AG08396 (cell line): ENCODE data around the gene SLC30A3.
"Not testable (repeated sequence)": the region's sequence is repeated elsewhere in the genome, so short reads cannot be mapped to it uniquely, and the experiment has no call there.

ENCODE experiments used
- DNase-seq: peaks from one replicate; pipeline ENCODE4 v3.0.0; 2012; ENCODE audit warnings: low spot score, mixed read lengths

Gene SLC30A3

GRCh38 chr2:27262379-27263286, at the start of gene SLC30A3:
TSS of gene SLC30A3 (minus strand) at chr2:27263047. CDS start at chr2:27262906, 141 bp downstream.
- peak; percentile 89 for DNase-seq

GRCh38 chr2:27312152-27312551, 49.3 kb upstream of the SLC30A3 start:
- no peak for DNase-seq

GRCh38 chr2:27309651-27310050, 46.8 kb upstream of the SLC30A3 start:
- DNase-seq, result no peak

- DNase-seq, result peak; percentile 62
Measured at GRCh38 chr2:27308359-27308881, 45.6 kb upstream of the SLC30A3 start, which contains the start of gene UCN. TSS of gene UCN (minus strand) at chr2:27308445. CDS start at chr2:27307895, 550 bp downstream.

GRCh38 chr2:27307545-27308358, 44.9 kb upstream of the SLC30A3 start:
- peak; percentile 29 for DNase-seq

GRCh38 chr2:27307287-27307544, 44.4 kb upstream of the SLC30A3 start:
- no peak for DNase-seq

GRCh38 chr2:27306573-27307286, 43.9 kb upstream of the SLC30A3 start:
- peak; percentile 25 for DNase-seq

GRCh38 chr2:27306136-27306535, 43.3 kb upstream of the SLC30A3 start:
- DNase-seq, result no peak

GRCh38 chr2:27305516-27305915, 42.7 kb upstream of the SLC30A3 start:
- DNase-seq, result no peak

- DNase-seq, result no peak
Measured at GRCh38 chr2:27304488-27305240, 41.8 kb upstream of the SLC30A3 start.

- peak; percentile 76 for DNase-seq
Measured at GRCh38 chr2:27303093-27304025, 40.5 kb upstream of the SLC30A3 start.

- not testable (repeated sequence) for DNase-seq
Measured at GRCh38 chr2:27300606-27301005, 37.8 kb upstream of the SLC30A3 start.

GRCh38 chr2:27298391-27299080, 35.7 kb upstream of the SLC30A3 start:
- no peak for DNase-seq

GRCh38 chr2:27297195-27297594, 34.3 kb upstream of the SLC30A3 start:
- no peak for DNase-seq

GRCh38 chr2:27296481-27296880, 33.6 kb upstream of the SLC30A3 start:
- DNase-seq, result no peak

- DNase-seq, result no peak
Measured at GRCh38 chr2:27294928-27295327, 32.1 kb upstream of the SLC30A3 start.

- DNase-seq, result no peak
Measured at GRCh38 chr2:27291865-27292264, 29.0 kb upstream of the SLC30A3 start.

- no peak for DNase-seq
Measured at GRCh38 chr2:27290549-27290948, 27.7 kb upstream of the SLC30A3 start.

- no peak for DNase-seq
Measured at GRCh38 chr2:27288610-27289009, 25.8 kb upstream of the SLC30A3 start.

GRCh38 chr2:27285481-27285880, 22.6 kb upstream of the SLC30A3 start:
- DNase-seq, result no peak
